Sigmoid colon (tissue), 4 donors: Measurements from ENCODE around the gene CPN2.

Experiments used
- CTCF ChIP-seq, 4 experiments: fragments of 450-650 bp in 3 of 4; fragments of 200-600 bp in 1 of 4; IDR thresholded peaks; one replicate each; pipeline ENCODE4 v1.5.1; 2016 to 2019; ENCODE audit warnings: antibody characterized with exemption in 4 of 4, mild to moderate bottlenecking in 3 of 4, moderate library complexity in 2 of 4
- POLR2A ChIP-seq, 2 donors: fragments of 450-650 bp; IDR thresholded peaks; one replicate each; pipeline ENCODE4 v1.6.1; 2016; ENCODE audit warnings: antibody characterized with exemption in 2 of 2, mild to moderate bottlenecking in 2 of 2, moderate library complexity in 2 of 2
- POLR2AphosphoS5 ChIP-seq, 4 donors: sonication (generic); formaldehyde crosslinking; IDR thresholded peaks; one replicate each; pipeline ENCODE4 v1.6.1; 2017; ENCODE audit warnings: antibody characterized with exemption in 4 of 4

GRCh38 chr3:194399874-194400411 lies 48.8 kb upstream of the CPN2 start:
- no peak for TF ChIP-seq CTCF (IDR thresholded peaks at IDR 0.05)
- no peak for TF ChIP-seq POLR2AphosphoS5 (IDR thresholded peaks at IDR 0.05)
- no peak for TF ChIP-seq POLR2A (IDR thresholded peaks at IDR 0.05)
